ENCODE data around the gene SLC35A5.
"Not testable (repeated sequence)": the region's sequence is repeated elsewhere in the genome, so short reads cannot be mapped to it uniquely, and the experiment has no call there.

Gene SLC35A5

GRCh38 chr3:112561734-112562529 lies at the start of gene SLC35A5, which contains the start of gene ATG3:
Gene SLC35A5, plus strand, starts transcription at chr3:112562045. Its CDS starts 1,359 bp downstream, at chr3:112563404.
Gene ATG3, minus strand, starts transcription at chr3:112561962. Its CDS starts 434 bp downstream, at chr3:112561528.
- peak; percentile 99 for DNase-seq

- no peak for DNase-seq
Observed at GRCh38 chr3:112512320-112512719, 49.5 kb upstream of the SLC35A5 start.

GRCh38 chr3:112514527-112515128 lies 47.2 kb upstream of the SLC35A5 start:
- no peak for DNase-seq

GRCh38 chr3:112518970-112519369 lies 42.9 kb upstream of the SLC35A5 start:
- not testable (repeated sequence) for DNase-seq

- no peak for DNase-seq
Observed at GRCh38 chr3:112519424-112520001, 42.3 kb upstream of the SLC35A5 start.

- not testable (repeated sequence) for DNase-seq
Observed at GRCh38 chr3:112524127-112524526, 37.7 kb upstream of the SLC35A5 start.

GRCh38 chr3:112530573-112530972 lies 31.3 kb upstream of the SLC35A5 start:
- no peak for DNase-seq

- DNase-seq = no peak
Observed at GRCh38 chr3:112531358-112531781, 30.5 kb upstream of the SLC35A5 start.

- DNase-seq = no peak
Observed at GRCh38 chr3:112539825-112540650, 21.8 kb upstream of the SLC35A5 start.

- DNase-seq = no peak
Observed at GRCh38 chr3:112546216-112546759, 15.6 kb upstream of the SLC35A5 start.

- DNase-seq = no peak
Observed at GRCh38 chr3:112550859-112551258, 11.0 kb upstream of the SLC35A5 start.

- DNase-seq = no peak
Observed at GRCh38 chr3:112555535-112556170, 6.2 kb upstream of the SLC35A5 start.

- DNase-seq = no peak
Observed at GRCh38 chr3:112557976-112558375, 3.9 kb upstream of the SLC35A5 start.

GRCh38 chr3:112560307-112560706 lies 1.5 kb upstream of the SLC35A5 start:
- no peak for DNase-seq

- DNase-seq = peak; percentile 83
Observed at GRCh38 chr3:112560721-112561483, 943 bp upstream of the SLC35A5 start.

- DNase-seq = no peak
Observed at GRCh38 chr3:112561484-112561733, 436 bp upstream of the SLC35A5 start.

- DNase-seq = not testable (repeated sequence)
Observed at GRCh38 chr3:112564247-112564939, 2.5 kb downstream of the SLC35A5 start.

GRCh38 chr3:112564940-112565305 lies 3.1 kb downstream of the SLC35A5 start:
- DNase-seq = no peak

GRCh38 chr3:112568642-112569041 lies 6.8 kb downstream of the SLC35A5 start:
- DNase-seq = no peak

- DNase-seq = no peak
Observed at GRCh38 chr3:112569265-112569664, 7.4 kb downstream of the SLC35A5 start.

- DNase-seq = no peak
Observed at GRCh38 chr3:112572701-112573100, 10.9 kb downstream of the SLC35A5 start.
